NCI-H1436 treated with DMSO at 0.1 percent for 48 hours (cell line): ENCODE data around the gene DOCK9.

Source experiments
- DNase-seq: peaks from one replicate; lab custom pipeline; 2025; lab: John Stamatoyannopoulos, UW

The DOCK9 gene

DNA sequence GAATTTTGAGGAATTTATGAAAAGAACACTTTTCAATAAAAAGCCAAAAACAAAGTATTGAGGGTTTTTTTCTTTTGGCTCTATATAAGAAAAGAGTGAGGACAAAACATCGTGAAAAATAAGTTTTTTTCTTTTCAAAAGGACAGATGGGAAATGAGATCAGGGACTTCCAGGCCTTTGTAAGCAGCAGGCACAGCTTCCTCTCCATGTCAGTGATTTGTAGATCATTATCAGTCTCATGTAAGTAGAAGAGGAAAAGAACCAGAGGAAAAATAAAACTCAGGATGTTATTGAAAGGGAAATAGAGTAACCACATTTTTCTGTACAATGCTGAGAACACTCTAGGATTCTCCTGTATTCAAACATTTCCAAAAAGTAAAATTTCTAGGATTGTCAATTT, 29.9 kb downstream of the DOCK9 start:
- DNase-seq = no peak

DNA sequence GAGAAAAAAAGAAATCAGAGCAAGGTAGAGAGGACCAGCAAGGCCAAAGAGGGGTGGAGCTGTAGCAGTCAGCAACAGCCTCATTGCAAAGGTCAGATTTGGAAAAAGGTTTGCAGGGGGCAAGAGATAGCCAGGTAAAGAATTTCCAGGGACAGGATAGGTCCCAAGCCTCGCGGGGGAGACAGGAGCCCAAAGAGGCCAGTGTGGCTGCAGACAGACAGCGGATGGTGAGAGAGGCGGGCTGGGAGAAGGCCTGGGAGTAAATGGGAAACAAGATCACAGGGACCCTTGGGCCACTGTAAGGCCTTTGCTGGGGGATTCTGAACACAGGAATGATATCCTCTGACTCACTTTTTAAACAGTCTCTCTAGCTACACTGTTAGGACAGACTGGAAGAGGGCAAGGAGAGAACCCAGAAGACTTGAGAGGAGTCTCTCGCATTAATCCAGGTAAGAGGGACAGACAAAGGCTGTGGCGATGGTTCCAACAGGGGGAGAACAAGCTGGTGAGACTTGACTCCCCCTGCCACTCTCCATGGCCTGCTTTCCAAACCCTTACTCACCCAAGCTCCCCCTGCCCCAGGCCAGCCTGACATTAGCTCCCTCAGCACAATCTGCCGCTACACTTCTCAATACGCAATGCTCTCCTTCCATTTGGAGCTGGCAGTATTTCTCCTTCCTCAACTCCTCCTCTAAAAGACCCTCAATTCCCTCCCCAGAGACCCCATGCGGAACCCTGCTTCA, 31.8 kb downstream of the DOCK9 start:
- DNase-seq = no peak

DNA sequence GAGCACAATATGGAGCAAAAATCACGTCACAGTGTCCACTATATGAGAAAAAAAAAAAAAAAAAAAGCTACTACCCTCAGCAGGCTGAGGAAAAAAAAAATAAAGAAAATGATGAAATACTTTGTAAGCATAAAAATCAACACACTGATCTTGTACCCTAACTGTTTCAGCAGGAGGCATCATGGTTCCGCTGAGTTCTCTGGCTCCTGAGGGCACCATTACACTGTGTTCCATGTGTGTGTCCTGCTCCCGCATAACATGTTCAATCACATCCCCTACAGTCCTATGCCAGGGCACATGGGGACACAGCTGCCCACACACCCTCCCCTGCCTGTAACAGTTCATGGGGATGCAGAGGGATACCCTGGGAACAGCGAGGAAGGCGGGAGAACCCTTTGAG, 33.5 kb downstream of the DOCK9 start:
- no peak for DNase-seq

DNA sequence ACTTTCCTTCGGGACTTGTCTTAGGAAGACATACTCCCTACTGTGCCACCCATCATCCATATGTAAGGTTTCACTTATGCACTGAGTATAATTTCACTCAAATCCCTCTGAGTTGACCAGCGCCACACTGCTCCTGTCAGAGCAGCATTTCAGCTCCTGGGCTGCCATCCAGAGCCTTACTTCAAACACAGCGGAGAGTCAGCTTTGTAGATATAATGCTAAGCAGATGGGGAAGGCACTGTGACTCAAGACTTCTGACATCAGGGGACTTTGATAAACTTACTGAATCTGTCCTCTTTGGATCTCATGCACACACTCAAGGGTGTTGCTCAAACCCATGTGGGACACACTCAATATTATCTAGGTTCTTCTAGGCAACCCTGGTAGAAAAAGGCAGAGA, 34.9 kb downstream of the DOCK9 start:
- DNase-seq = no peak

DNA sequence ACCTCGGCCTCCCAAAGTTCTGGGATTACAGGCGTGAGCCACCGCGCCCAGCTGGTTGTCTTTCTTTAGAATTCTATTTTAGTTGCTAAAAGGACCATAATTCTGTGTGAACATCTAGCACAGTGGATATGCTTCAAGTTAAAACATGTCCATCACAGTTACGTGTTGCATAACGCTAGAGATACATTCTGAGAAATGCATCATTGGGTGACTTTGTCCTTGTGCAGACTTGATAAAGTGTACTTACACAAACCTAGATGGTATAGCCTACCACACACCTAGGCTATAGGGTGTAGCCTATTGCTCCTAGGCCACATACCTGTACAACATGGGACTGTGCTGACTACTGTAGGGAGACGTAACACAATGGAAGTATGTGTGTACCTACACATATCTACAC, 35.4 kb downstream of the DOCK9 start:
- no peak for DNase-seq

DNA sequence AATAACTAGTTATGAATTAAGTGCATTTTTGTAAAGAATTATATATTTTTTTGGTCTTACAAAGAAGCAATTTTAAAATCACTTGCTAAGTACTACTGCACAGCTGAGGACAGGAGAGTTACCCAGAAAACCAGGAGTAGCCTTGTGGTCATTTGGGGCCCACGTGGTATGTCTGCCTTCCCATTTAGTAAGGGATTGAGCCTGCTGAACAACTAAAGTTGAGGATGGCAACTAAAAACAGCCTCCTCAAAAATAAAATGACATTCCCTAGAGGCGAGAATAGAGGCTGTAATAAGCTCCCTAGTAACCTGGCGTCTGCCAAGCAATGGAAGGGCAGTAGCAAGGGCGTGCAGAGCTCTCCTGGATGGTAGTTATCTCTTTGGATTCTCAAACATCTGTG, 36.3 kb downstream of the DOCK9 start:
- DNase-seq = no peak

DNA sequence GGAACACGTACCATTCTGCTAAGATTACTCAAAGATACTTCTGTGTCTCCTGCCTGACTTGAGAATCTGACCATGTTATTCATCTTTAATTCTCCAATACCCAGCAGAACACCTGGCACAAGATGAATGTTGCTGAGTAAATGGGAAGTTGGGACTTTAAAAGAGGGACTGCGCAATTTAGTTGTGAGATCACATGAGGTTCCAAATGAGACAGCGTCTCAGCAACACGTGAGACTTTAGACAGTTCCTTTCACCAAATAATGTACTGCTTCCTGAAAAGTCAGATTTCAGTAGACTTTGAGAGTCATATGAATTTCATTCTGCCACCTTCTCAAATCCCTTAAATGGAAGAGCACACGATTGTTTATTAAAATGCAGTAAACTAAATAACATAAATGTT, 36.7 kb downstream of the DOCK9 start:
- no peak for DNase-seq

DNA sequence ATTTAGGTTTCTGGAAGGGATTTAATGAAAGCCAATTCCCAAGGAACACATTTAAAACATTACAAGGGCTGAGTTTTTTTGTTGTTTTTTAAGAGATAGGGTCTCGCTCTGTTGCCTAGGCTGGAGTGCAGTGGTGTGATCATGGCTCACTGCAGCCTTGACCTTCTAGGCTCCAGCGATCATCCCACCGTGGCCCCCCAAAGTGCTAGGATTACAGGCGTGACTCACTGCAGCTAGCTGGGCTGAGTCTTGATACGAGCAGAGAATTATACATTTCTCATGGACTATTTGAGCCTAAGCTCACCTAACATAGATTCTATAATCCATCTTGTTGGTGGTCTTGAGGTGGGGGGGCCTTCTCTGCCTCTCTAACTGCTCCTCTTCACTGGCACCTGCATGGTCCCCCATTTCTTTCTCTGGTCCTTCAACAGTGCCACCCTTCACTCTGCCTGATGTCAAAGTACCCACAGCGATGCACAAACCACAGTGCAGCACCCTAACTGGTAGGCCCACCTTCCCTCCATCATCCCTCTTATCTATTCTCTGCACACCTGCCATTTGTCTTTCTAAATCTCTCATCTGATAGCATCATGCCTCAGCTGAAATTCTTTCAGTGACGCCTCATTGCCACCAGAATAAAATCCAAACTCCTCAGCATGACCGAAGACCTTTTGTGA, 37.4 kb downstream of the DOCK9 start:
- no peak for DNase-seq

DNA sequence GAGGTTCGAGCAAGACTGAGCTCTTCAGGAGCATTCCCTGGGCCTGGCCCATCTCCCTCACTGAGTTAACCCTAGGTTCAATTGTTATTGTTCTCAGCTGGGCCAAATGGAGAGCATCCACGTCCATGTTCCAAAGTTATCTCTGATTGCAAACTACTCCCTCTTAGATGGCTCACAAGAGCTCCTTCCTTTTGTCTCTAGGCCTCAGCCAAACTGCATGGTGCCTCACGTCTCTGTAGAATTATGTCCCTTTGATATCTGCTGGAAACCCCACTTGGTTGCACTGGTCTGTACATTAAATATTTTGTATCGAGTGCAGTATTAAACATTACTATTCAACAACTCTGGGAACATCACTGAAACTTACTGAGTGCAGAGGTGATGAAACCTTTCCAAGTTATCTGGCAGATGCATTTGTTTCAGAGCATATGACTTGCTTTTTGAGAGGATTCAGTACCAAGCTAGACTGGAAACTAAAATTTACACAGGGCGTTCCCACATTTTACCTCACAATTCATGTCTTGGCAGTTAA, 38.1 kb downstream of the DOCK9 start:
- DNase-seq = no peak

DNA sequence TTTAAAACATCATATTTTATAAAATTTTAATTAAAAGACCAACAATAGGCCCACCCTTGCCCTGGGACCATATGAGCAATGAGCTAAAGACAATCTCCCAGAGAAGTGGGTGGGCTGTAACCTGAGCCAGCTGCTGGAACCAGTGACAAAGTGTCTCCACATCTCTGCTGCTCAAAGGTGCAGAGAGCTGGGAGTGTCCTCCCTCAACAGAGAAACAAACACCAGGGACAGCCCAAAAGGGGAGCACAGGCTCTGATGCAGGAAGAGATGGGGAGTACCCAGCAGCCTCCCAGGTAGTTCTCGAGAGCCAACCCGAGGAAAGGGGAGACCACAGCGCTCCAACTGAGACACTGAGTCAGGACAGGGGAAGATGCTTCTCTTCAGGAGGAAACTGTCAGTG, 39.1 kb downstream of the DOCK9 start:
- DNase-seq = no peak

DNA sequence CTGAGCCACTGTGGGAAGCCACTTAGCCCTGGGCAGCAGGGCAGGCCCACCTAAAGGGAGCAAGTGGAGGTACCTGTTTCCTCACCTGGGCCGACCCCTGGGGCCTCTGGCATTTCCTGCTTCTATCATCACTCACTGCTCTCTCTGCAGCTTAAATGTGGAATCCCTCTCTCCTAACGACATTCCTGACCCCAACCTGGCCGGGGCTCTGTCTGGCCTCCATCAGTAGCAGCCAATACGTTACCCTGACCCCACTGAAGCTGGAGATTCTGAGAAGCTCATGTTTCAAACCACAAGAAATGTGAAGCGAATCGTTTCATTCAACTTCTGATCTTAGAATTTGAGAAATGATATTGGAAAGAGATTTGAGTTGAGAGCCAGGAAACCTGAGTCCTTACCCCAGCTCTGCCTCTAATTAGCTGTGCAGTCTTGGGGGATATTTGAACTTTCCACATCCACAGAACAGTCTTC, 39.9 kb downstream of the DOCK9 start:
- no peak for DNase-seq

DNA sequence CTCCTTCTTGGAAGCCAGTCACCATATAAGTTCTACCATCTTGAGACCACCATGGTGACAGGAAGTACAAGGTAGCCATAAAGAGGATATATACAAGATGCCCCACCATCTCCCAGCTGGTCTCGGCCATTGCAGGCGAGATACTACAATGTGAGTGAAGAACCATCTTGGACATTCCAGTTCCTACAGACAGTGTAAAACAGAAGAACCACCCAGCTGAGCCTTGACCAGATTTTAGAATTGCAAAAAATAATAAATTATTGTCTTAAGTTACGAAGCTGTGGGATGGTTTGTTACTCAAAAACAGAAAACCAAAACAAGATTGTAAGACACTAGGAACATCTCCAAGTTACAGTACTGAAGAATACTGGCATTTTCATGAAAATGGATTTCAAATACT, 43.6 kb downstream of the DOCK9 start:
- DNase-seq = no peak

DNA sequence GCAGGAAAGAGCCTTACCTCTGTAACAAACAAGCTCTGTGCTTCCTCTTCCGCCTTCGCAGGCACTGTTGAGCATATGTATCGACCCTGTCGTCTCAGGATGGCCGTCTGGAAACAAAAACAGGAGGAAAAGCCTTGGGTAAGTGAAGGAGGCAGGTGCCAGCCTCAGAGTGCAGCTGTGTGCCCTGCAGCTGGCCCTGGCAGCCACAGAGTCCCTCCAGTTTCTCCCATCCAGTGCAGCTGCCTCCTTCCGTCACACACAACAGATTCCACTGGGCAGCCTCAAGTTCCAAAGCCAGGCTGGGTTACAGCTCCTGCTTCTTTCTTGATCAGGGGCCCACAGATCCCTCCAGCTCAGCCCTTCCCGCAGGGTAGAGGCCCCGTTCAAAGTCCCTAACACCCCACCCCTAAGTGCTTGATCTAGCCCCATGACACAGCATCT, 47.7 kb downstream of the DOCK9 start:
- DNase-seq = no peak

DNA sequence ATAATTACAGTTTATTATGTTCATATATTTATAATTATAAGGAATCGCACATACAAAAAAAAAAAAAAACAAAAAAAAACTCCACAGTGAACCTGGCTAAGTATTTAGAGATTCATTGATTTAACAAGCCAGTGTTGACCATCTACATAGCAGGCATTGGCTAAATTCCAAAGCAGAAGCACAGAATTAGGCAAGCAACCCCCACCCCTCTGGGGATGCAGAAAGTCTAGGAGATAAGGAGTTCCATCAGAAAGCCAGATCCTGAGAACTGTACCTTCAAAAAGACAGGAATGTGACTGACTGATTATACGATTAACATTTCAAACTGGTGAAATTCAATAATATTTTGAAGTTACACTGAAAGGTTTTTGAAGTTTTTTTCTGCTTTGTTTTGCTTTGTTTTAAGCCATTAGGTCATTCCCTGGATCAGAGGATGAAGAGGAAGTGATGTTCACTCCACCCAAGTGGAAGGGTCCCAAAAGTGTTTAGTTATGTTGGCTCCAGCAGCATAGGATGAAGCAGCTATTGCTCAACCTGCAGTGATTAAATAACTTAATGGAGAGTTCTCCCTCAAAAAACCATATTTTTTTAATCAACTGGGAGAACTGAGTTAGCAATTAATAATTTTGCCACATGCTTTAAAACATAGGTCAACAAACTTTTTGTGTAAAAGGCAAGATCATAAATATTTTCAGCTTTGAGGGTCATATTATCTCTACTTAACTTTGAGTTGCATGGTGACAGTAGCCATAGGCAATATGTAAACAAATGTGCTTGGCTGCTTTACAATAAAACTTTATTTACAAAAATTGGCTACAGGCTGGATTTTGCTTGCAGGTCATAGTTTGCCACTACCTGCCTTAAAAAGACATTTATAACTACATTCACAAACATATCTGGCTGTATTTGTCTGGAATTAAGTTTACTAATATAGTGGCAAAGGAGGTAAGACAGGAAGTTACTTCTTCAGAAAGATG, 49.6 kb downstream of the DOCK9 start:
- DNase-seq = no peak

DNA sequence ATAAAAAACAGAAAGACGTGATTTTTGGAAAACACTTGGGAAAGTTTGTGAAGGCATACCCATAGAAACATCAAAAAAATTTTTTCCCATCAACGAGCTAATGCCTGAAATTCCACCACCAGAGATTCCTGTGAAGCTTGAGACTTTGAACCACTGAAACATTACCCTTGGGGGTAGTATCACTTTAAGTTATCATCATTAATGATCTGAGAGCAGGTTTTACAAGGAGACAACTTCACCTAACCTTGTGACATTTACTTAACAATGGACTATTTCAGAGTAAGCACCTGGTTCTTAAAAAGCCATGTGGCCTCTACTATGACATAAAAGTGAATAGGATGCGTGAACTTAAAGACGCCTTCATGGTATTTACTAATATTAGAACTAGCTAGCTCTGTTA, 51.9 kb downstream of the DOCK9 start:
- DNase-seq = no peak

DNA sequence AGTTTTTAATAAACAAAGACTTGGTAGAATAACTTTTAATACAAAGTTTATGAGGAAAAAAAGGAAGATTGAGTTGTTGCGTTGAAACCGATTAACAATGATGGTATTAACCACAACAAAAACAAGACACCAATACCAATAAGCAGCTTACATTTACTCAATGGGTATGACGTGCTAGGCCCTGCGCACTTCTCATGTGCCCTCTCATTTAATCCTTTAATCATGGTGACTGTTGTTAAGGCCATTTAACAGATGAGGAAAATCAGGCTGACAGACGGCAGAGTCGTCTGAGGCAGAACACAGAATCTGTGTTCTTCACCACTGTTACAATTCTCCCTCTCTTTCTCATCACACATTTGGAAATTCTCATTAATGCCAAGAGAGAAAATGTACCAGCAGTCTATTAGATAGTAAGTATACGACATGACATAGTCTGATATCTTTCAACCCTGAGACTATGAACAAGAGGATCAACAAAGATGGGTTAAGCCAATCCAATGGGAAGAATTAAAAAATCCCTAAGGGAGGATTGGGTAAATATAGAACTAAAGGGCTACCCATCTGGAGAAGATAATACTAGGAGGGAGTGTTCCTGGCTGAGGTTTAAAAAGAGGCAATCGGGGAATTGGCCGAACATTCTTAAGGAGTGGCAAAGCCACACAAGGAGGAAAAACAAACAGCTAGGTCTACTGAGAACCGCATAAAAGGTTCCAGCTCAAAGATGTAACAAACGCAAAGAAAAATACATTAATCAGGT, 54.0 kb downstream of the DOCK9 start:
- no peak for DNase-seq

DNA sequence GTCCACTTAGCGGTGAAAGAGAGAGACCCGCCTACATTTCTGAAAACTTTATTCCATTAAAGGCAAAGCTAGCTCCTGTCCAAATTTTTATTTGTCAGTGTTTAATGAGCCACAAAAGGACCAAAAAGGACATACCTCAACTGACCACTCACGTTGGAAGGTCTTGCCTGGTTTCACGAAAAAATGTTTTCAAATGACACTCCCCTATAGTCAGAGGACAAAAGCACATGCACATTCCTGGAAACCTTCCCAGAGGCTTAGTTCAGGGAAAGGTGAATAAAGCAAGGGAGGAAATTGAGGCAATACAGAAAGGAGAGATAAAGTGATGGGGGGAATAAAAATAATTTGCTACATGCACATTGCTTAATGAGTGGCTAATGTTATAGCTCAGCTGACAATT, 55.6 kb downstream of the DOCK9 start:
- DNase-seq = no peak

DNA sequence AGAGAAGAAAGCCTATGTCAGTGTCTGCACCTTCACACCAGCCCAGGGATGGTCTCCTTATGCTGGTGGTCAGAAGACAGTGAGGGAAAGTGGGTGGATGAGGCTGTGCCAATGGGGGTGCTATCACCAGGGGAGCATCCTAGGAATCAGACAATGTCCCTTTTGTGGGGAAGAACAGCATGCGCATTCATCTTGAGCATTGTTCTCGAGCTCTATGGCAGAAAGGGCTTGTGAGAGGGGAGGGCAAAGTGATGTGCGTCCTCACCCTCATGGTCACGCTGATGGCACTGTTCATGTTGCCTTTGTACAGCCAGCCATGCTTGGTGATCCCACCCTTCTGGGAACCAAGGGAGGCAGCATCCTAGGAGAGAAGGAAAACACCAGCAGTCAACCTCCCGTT, 56.1 kb downstream of the DOCK9 start:
- DNase-seq = no peak

DNA sequence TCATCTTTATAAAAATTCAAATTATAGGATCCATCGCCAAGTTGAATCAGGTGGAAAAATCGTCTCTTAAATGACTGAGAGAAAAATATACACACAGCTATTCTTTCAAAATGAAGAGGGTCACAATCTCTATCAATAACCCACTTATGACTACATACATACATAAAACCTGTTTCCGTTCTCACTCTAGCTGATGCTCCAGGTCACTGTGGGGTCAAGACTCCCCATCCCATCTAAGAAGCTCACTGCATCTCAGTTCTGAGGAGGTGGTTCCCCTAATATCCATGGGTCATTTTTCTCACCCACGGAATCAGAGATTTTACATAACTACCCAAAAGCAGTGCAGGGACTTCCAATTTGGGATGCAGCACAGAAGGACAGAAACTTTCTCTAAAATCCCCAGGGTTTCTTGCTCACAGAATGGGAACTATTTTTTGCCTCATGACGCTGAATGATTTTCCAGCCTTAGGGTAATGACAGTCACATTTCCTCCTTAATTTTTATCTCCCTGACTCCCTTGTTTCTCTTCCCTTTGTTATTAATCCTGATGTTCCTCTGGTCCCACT, 56.8 kb downstream of the DOCK9 start:
- no peak for DNase-seq

DNA sequence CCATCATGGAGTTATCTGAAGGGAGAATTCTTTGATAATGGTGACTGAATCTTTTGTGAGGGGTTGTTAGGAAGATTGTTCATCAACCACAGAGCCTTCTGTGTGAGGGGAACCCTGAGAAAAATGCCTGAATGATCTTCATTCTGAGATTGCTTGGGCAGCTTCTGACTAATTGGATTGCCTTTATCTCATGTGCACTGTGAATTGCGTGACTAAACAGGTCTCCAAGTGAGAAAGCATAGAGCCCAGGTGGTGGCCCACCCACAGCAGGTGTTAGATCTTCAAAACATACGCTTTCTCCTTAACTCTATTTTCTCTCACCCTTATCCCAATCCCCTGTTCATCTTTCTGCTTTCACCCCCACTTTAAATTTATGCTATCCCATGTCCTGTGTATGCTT, 58.3 kb downstream of the DOCK9 start:
- no peak for DNase-seq

DNA sequence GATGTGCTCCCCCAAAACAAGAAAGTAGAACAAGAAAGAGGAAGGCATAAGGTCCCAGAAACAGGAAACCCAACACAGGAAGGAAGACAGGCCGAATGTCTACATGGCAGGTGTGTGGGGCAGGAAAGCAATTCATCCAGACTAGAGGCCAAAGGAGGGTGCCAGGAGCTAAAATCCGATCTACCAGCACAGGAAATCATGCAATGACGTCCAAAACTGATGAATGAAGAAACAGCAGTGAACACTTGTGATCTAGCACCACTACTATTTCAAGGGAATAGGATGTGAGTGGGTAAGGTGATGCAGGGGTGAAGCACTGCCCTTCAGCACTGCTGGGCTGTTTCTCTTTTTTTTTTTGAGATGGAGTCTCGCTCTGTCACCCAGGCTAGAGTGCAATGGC, 59.1 kb downstream of the DOCK9 start:
- DNase-seq = no peak
